Activated CD4-positive, alpha-beta memory T cell treated with anti-CD3 and anti-CD28 coated beads for 36 hours (primary cell): Measurements from ENCODE around the gene MAPK1. TPM values are rescaled to one million over a fixed set of nuclear protein-coding genes. Genes with fewer than 3 reads are reported as not detected.
"Not testable (repeated sequence)": the region's sequence is repeated elsewhere in the genome, so short reads cannot be mapped to it uniquely, and the experiment has no call there.

Experiments used
- CTCF ChIA-PET: fragments of 350-600 bp; sonication (Branson Sonifier 250); formaldehyde crosslinking; loops from one replicate; lab custom pipeline; 2021; ENCODE audit warnings: antibody characterized with exemption, inconsistent platforms; lab: Charles Lee
- POLR2A ChIA-PET: fragments of 350-600 bp; sonication (Branson Sonifier 250); formaldehyde crosslinking; loops from one replicate; lab custom pipeline; 2021; ENCODE audit warnings: antibody characterized with exemption; lab: Charles Lee
- DNase-seq: peaks from one replicate; pipeline ENCODE4 v3.0.0-alpha.2; 2020
- H3K27ac Mint-ChIP-seq: one replicate; pipeline ENCODE4 v1.8.0; 2021; ENCODE audit warnings: mixed read lengths
- H3K27me3 Mint-ChIP-seq: one replicate; pipeline ENCODE4 v1.8.0; 2021; ENCODE audit warnings: mixed read lengths
- H3K36me3 Mint-ChIP-seq: one replicate; pipeline ENCODE4 v1.8.0; 2021; ENCODE audit warnings: mixed read lengths
- H3K4me1 Mint-ChIP-seq: one replicate; pipeline ENCODE4 v1.8.0; 2021; ENCODE audit warnings: low read depth, mixed read lengths
- H3K4me3 Mint-ChIP-seq: one replicate; pipeline ENCODE4 v1.8.0; 2021; ENCODE audit warnings: mild to moderate bottlenecking, mixed read lengths
- H3K9me3 Mint-ChIP-seq: one replicate; pipeline ENCODE4 v1.8.0; 2021; ENCODE audit warnings: mixed read lengths
- intact Hi-C: fragments of 100-400 bp; cut with micrococcal nuclease; formaldehyde crosslinking; loops from one replicate; pipeline ENCODE4 v1.15.1; 2023
- total RNA-seq, 2 experiments: library from RNA; stranded (reverse); gene quantifications; one replicate each; pipeline ENCODE4 v1.2.3, GENCODE V29; 2021

MAPK1 gene
- total RNA-seq, 2 experiments from 2014 or later, result 70.2 to 75.6 TPM

DNA sequence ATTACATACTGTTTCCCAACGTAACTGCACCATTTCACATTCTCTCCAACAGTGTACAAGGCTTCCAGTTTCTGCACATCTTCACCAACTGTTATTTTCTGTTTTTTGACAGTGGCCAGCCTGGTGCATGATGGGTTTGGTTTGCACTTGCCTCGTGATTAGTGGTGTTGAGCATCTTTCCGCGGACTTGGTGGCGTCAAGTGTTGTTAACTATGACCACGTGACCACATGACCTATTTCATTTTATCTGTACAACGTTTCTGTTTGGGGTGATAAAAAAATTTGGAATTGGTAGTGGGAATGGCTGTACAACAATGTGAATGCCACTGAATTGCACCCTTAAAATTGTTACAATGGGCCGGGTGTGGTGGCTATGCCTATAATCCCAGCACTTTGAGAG lies 129.4 kb downstream of the MAPK1 start:
- H3K27me3 Mint-ChIP-seq, result peaks cover 1% of the 10 kb centered on the region
- ChIA-PET POLR2A (interaction anchor here (1.4 kb wide), 1 partner anchor 15 kb away, joined by 5 read pairs; no protein-coding TSS in a partner anchor), CTCF (no interaction called here)
- no peak overlapping the region for H3K4me3 Mint-ChIP-seq
- DNase-seq, result no peak
- peaks cover 13% of the 10 kb centered on the region for H3K4me1 Mint-ChIP-seq
- no peak overlapping the region for H3K27ac Mint-ChIP-seq
- intact Hi-C loops, result loop anchor here (5.0 kb wide), 1 partner anchor 86 kb away; no protein-coding TSS in a partner anchor
- H3K9me3 Mint-ChIP-seq, result no peaks in the 10 kb centered on the region
- no peaks in the 10 kb centered on the region for H3K36me3 Mint-ChIP-seq

DNA sequence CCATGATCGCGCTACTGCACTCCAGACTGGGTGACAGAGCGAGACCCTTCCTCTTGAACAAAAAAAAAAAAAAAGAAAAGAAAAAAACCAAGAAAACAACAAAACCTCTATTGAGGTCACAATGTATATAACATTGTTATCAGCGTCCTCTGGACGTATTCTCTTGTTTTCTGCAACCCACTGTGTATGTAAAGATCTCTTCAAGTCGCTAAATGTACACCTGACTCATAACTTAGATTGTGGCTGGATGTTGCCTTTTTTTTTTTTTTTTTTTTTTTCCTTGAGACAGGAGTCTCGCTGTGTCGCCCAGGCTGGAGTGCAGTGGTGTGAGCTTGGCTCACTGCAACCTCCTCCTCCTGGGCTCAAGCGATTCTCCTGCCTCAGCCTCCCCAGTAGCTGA lies 130.5 kb downstream of the MAPK1 start:
- Mint-ChIP-seq H3K36me3 (no peaks in the 10 kb centered on the region), H3K4me3 (no peak overlapping the region), H3K27ac (no peak overlapping the region), H3K4me1 (peaks cover 13% of the 10 kb centered on the region), H3K9me3 (no peaks in the 10 kb centered on the region), H3K27me3 (peaks cover 1% of the 10 kb centered on the region)
- intact Hi-C loops, result loop anchor here (5.0 kb wide), 1 partner anchor 85 kb away; no protein-coding TSS in a partner anchor
- CTCF ChIA-PET, result no interaction called here
- DNase-seq, result no peak
- POLR2A ChIA-PET, result interaction anchor here (0.8 to 1.4 kb wide), 2 partner anchors 17 to 26 kb away, joined by 3 to 5 read pairs; no protein-coding TSS in a partner anchor

DNA sequence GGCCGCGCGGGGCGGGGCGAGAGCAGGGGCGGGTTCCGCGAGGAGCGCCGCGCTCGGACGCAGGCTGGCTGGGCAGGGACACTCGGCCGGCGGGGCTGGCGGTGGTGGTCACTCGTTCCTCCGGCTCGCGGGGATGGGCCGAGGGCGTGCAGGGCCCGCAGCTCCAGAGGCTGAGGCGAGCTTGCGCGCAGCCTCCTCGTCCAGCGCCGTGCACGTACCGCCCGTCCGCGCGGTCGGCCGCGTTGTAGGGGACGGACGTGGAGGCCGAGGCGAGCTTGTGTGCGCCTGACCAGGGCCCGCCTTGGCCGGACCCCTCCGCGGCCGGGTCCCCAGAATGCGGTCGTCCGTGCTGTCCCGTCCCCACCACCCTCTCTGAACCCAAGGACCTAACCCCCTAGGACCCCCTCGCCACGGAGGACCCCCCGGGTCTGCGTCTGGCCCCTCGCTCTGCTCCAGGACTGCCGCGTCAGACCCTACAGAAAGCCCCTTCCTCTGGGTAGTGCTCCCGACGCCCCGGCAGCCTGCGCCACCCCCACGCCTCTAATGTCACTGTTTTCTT lies 131.3 kb downstream of the MAPK1 start:
- Mint-ChIP-seq H3K36me3 (no peaks in the 10 kb centered on the region), H3K9me3 (no peaks in the 10 kb centered on the region), H3K4me1 (peaks cover 13% of the 10 kb centered on the region), H3K4me3 (no peak overlapping the region), H3K27ac (no peak overlapping the region), H3K27me3 (peaks cover 1% of the 10 kb centered on the region)
- ChIA-PET POLR2A (interaction anchor here (0.6 to 1.3 kb wide), 4 partner anchors 26 to 140 kb away, joined by 3 to 5 read pairs (median 3); partner anchors contain the start of gene PPIL2), CTCF (interaction anchor here (0.5 to 2.3 kb wide), 7 partner anchors 10 to 217 kb away, joined by 3 to 13 read pairs (median 4); partner anchors contain the start of genes PPM1F and YDJC)
- intact Hi-C loops, result loop anchor here (5.0 kb wide), 1 partner anchor 84 kb away; no protein-coding TSS in a partner anchor
- DNase-seq, result no peak

DNA sequence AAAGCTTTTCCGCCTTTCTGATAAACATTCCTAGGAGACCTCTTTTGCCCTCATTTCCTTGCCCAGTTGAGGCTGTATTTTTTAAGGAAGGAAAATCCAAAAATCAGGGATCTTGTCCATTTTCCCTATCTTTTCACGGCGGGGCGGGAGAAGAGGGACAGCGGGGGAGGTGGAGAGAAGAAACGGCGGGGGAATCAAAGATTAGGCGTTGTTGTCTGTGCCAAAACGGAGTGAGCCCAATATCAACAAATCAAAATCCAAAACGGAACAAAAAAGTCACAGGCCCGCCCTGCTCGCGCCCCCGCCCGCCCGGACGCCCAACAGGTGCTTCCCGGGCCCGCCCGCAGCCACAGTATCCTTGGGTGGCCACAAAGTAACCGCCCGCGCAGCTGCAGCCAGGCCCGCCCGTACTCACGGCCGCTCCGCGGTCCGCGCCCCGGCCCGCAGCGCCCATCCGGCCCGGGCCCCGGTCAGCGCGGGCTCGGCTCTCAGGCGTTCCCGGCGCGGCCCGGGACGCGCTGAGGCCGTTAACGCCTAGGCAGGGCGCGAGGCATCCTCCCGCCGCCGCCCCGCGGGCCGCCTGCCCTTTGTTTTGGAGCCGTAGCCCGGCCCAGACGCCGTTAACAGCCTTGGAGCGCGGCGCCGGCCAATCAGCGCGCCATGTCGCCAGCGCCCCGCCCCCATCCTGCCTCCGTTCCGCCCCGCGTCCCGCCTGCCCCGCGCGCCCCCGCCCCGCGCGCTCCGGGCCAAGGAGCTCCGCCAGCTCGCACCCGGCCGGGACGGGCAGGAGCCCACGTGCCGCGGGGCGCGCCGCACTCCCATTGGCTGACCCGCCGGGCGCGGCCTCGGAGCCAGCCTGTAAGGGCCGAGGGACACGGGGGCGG lies 132.0 kb downstream of the MAPK1 start, which contains the start of gene YPEL1:
YPEL1 (minus strand) TSS at position 595 of the 884 bp plus-strand sequence. CDS start 25,050 bp downstream, outside the sequence.
- Mint-ChIP-seq H3K36me3 (no peaks in the 10 kb centered on the region), H3K27ac (peak within 1 kb of the TSS; percentile 49), H3K4me3 (peak within 1 kb of the TSS; percentile 80), H3K27me3 (peaks cover 1% of the 10 kb centered on the region), H3K4me1 (peaks cover 13% of the 10 kb centered on the region), H3K9me3 (no peaks in the 10 kb centered on the region)
- intact Hi-C loops, result loop anchor here (1.0 to 5.0 kb wide), 4 partner anchors 31 to 83 kb away; no protein-coding TSS in a partner anchor
- ChIA-PET POLR2A (interaction anchor here (0.6 to 1.8 kb wide), 6 partner anchors 16 to 141 kb away, joined by 3 to 6 read pairs (median 3); partner anchors contain the start of genes MAPK1 and PPIL2), CTCF (interaction anchor here (0.6 to 2.3 kb wide), 7 partner anchors 9 to 217 kb away, joined by 3 to 13 read pairs (median 3); partner anchors contain the start of genes PPM1F and YDJC)
- DNase-seq, result peak; percentile 95

DNA sequence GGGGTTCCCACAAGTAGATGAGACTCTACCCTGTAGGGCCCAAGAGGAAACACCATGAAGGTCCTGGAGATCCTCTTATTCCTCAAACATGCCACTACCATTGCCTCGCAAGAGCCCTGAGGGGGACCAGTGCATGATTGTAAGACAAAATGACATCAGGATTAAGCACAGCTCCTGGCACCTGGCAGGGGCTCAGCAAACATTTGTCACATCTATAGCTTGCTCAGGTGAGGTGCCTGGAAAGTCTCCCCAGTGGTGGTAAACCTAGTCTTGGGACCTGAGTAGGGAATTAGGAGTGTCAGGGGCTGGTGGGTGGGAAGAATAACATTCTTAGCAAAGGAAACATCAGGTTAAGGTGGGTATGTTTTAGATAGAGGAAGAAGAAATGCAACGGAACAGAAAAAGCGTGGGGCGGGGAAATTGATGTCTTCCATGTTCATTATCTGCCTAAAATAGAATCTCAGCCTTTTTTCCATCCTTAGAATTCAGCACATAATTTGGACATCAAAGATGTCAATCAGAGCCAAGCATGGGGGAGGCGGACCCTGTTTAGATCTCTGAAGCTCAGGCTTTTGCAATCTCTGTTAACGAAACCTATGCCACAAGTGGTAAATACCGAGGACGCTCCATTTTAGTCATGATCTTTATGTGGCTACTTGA lies 132.8 kb downstream of the MAPK1 start:
- POLR2A ChIA-PET, result interaction anchor here (1.0 to 1.8 kb wide), 2 partner anchors 16 to 133 kb away, joined by 3 to 6 read pairs; partner anchors contain the start of gene MAPK1
- intact Hi-C loops, result loop anchor here (1.0 to 5.0 kb wide), 4 partner anchors 32 to 82 kb away; no protein-coding TSS in a partner anchor
- H3K27ac Mint-ChIP-seq, result peak overlapping the region; percentile 49

DNA sequence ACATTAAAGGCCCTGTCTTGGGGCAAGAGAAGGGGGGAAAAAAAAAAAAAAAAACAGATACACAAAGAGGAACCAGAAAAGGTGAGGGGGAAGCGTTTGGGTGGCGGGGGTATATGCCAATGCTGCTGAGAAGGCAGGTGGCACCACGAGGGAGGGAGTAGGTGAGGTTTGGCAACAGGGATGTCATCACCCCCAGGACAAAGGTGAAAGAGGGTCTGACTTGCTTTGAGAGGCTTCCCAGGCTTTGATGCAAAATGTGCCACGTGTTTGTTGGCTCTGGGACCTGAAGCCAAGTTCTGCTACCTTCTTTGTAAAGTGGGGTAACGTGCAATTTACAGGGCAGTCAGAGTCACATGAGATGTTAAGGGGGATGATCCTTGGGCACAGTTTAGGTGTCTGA lies 135.9 kb downstream of the MAPK1 start:
- no peak overlapping the region for H3K27ac Mint-ChIP-seq
- H3K4me1 Mint-ChIP-seq, result peaks cover 15% of the 10 kb centered on the region
- DNase-seq, result no peak
- no peaks in the 10 kb centered on the region for H3K9me3 Mint-ChIP-seq
- intact Hi-C loops, result no loop called here
- H3K4me3 Mint-ChIP-seq, result no peak overlapping the region
- CTCF ChIA-PET, result no interaction called here
- H3K27me3 Mint-ChIP-seq, result peaks cover 1% of the 10 kb centered on the region
- POLR2A ChIA-PET, result no interaction called here
- H3K36me3 Mint-ChIP-seq, result no peaks in the 10 kb centered on the region

More for the DNA sequence above, 132.8 kb downstream of the MAPK1 start:
- peak overlapping the region; percentile 80 for H3K4me3 Mint-ChIP-seq
- CTCF ChIA-PET, result interaction anchor here (0.6 to 2.3 kb wide), 2 partner anchors 203 to 218 kb away, joined by 3 to 13 read pairs; partner anchors contain the start of gene PPM1F
- H3K27me3 Mint-ChIP-seq, result peaks cover 1% of the 10 kb centered on the region
- peaks cover 13% of the 10 kb centered on the region for H3K4me1 Mint-ChIP-seq
- H3K9me3 Mint-ChIP-seq, result no peaks in the 10 kb centered on the region
- no peaks in the 10 kb centered on the region for H3K36me3 Mint-ChIP-seq
- peak; percentile 27 for DNase-seq

DNA sequence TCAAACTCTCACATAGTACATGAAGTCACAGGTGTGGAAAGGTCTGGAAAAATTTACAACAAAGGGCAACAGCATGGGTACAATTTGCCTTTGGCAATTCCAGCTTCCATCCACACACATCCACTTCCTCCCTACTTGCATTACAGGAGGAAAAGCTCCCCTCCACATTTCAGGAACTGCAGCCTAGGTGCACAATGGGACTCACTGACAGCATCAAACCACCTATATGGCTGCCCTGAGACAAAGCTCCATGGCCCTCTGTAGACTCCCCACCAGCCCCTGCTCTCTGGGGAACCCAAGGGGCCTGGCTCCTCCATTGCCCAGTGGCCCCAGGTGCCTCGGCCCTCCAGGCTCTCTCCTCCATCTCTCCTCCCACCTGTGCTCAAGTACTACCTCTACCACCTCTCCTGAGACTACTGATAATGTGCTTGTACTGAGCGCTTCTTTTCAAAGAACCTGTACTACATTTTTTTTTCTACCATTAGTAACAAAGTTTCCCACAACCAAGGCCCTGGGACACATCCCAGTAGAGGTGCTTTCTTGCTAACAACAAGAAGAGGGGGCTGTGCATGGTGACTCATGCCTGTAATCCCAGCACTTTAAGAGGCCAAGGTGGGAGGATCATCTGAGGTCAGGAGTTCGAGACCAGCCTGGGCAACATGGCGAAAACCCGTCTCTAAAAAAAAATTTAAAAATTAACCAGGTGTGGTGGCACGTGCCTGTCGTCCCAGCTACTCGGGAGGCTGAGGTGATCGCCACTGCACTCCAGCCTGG lies 136.7 kb downstream of the MAPK1 start:
- ChIA-PET CTCF (no interaction called here), POLR2A (no interaction called here)
- H3K27me3 Mint-ChIP-seq, result peaks cover 1% of the 10 kb centered on the region
- no peak overlapping the region for H3K4me3 Mint-ChIP-seq
- intact Hi-C loops, result no loop called here
- no peaks in the 10 kb centered on the region for H3K36me3 Mint-ChIP-seq
- no peaks in the 10 kb centered on the region for H3K9me3 Mint-ChIP-seq
- H3K4me1 Mint-ChIP-seq, result peaks cover 15% of the 10 kb centered on the region
- no peak for DNase-seq
- H3K27ac Mint-ChIP-seq, result no peak overlapping the region

DNA sequence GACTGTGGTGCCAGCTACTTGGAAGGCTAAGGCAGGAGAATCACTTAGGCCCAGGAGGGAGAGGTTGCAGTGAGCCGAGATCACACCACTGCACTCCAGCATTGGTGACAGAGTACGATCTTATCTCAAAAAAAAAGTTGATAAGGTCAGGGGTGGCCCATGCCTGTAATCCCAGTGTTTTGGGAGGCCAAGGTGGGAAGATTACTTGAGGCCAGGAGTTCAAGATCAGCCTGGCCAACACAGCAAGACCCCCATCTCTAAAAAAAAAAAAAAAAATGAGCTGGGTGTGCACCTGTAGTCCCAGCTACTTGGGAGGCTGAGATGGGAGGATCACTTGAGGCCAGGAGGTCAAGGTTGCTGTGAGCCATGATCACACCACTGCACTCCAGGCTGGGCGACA lies 138.3 kb downstream of the MAPK1 start:
- POLR2A ChIA-PET, intact Hi-C loops, H3K27me3 Mint-ChIP-seq, H3K27ac Mint-ChIP-seq, H3K4me3 Mint-ChIP-seq, DNase-seq, H3K4me1 Mint-ChIP-seq, H3K36me3 Mint-ChIP-seq, H3K9me3 Mint-ChIP-seq: not testable (repeated sequence)
- CTCF ChIA-PET, result interaction anchor here (0.8 kb wide), 1 partner anchor 11 kb away, joined by 3 read pairs; no protein-coding TSS in a partner anchor

DNA sequence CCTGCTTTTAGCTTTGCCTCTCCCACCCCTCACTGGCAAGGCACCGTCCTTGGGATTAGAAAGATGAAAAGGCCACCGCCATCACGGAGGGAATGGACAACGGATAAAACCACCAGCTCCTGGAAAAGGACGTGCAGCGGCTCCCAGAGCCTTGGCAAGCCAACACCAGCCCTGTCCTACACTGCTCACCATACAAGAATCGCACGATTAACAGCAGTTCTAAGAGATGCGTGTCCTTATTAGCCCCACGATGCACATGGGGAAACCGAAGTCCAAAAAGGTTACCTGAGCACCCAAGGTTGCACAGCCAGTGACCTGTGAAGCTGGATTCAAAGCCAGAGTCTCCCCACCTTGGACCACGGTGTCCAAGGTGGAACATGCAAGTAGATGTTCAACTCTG lies 139.2 kb downstream of the MAPK1 start:
- CTCF ChIA-PET, result no interaction called here
- H3K27ac Mint-ChIP-seq, result no peak overlapping the region

DNA sequence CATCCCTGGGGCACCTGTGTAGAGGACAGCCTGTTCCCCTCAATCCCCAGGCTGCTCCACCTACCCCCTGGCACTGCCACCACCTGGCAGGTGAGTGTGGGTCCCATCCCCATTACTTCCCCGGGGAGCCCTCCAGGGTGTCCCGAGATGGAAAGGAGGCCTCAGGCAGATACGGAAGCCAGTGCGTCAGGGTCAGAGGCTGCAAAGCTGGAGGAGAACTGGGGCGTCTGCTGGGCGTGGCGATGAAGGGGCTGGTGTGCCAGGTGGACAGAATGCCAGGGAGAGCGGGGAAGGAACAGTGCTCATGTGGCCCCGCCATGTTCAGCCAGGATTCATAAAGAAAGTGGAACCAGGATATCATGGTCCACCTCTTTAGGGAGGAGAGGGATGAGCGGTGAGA lies 139.7 kb downstream of the MAPK1 start:
- CTCF ChIA-PET, result no interaction called here
- Mint-ChIP-seq H3K36me3 (no peaks in the 10 kb centered on the region), H3K9me3 (no peaks in the 10 kb centered on the region), H3K27me3 (no peaks in the 10 kb centered on the region), H3K4me1 (peaks cover 2% of the 10 kb centered on the region), H3K4me3 (no peak overlapping the region), H3K27ac (no peak overlapping the region)
- POLR2A ChIA-PET, result no interaction called here
- intact Hi-C loops, result no loop called here
- DNase-seq, result no peak

More for the DNA sequence above, 139.2 kb downstream of the MAPK1 start:
- peaks cover 2% of the 10 kb centered on the region for H3K4me1 Mint-ChIP-seq
- no peaks in the 10 kb centered on the region for H3K9me3 Mint-ChIP-seq
- no peaks in the 10 kb centered on the region for H3K36me3 Mint-ChIP-seq
- H3K27me3 Mint-ChIP-seq, result no peaks in the 10 kb centered on the region
- DNase-seq, result no peak
- intact Hi-C loops, result no loop called here
- H3K4me3 Mint-ChIP-seq, result no peak overlapping the region
- POLR2A ChIA-PET, result no interaction called here

DNA sequence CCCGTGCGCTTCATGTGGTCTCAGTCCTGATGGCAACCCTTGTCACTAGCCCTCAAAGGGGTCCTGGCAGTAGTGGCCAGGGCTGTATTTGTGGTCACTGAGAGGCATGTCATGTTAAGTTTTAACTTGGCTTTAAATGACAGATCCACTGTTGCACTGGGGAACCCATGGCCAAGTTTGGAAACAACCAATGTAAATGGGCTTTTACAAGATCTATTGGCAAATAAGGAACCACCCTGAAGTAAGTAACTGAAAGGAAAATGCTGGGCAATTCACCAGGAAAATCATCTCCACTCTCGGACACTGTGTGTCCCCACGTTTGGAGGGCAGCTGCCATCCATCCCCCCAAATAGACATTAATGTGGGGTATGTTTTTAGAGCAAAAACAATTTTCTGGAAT lies 140.3 kb downstream of the MAPK1 start:
- DNase-seq, result no peak
- intact Hi-C loops, result no loop called here
- no peak overlapping the region for H3K4me3 Mint-ChIP-seq
- CTCF ChIA-PET, result interaction anchor here (1.0 kb wide), 4 partner anchors 9 to 225 kb away, joined by 3 to 7 read pairs (median 4); partner anchors contain the start of genes PPM1F and YPEL1
- no peaks in the 10 kb centered on the region for H3K27me3 Mint-ChIP-seq
- H3K27ac Mint-ChIP-seq, result no peak overlapping the region
- H3K36me3 Mint-ChIP-seq, result no peaks in the 10 kb centered on the region
- POLR2A ChIA-PET, result no interaction called here
- peaks cover 2% of the 10 kb centered on the region for H3K4me1 Mint-ChIP-seq
- H3K9me3 Mint-ChIP-seq, result no peaks in the 10 kb centered on the region
